Measurements from ENCODE around the gene ACTRT2. TPM values are rescaled to one million over a fixed set of nuclear protein-coding genes. Genes with fewer than 3 reads are reported as not detected.

The ACTRT2 gene
- total and polyA plus RNA-seq, 2 donors: not detected

DNA sequence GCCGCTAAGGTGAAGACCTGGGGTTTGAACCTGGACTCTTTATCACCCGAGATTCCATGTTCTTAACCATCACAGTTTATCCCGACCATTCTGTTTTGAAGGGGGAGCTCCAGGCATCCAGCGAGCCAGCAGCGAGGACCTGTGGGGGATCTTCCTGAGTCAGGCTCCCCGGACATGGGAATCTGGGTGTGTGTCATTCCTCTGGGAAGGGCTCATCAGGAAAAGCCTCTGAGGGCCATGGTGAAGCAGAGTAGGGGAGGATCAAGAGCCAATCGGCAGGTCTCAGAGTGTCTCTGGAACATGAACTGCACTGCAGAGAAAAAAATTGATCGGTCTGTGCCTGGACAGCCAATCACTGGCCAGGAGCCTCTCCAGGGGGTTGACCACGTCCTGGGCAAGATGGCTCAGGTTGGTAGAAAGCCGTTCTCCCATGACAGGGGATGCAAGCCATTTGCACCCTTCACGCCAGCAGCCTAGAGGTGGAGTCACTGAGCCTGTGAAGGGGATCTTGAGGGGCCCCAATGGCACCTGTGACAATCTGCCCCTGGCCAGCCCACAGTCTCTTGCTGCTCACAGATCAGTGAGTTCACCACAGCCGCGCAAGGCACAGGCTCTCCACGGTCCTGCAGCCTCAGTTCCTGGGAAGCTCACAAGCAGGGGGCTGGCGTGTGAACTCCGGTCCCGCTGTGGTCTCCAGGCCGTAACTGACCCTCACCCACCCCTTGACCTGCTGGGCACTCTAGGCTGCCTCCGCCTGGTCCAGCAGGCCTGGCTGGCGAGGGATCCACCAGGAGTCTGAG lies 20.4 kb upstream of the ACTRT2 start:
- H3K27me3 ChIP-seq (ENCODE audit: control insufficient read depth in 2 of 2, insufficient read depth in 1 of 2, low read length in 1 of 2): no peaks in the 10 kb centered on the region
- no peaks in the 10 kb centered on the region for H3K4me1 ChIP-seq (ENCODE audit: control insufficient read depth in 2 of 2, insufficient read depth in 2 of 2, low read length in 2 of 2)
- H3K9me3 ChIP-seq (ENCODE audit: control insufficient read depth in 2 of 2, insufficient read depth in 1 of 2, low read length in 1 of 2): no peaks in the 10 kb centered on the region
- DNase-seq (ENCODE audit: low read depth in 6 of 9, low spot score in 9 of 9): no peak
- H3K4me3 ChIP-seq (ENCODE audit: low read length in 2 of 2): no peak overlapping the region
- H3K27ac ChIP-seq (ENCODE audit: low read depth in 1 of 2, low read length in 1 of 2): no peak overlapping the region
- H3K36me3 ChIP-seq (ENCODE audit: control insufficient read depth in 2 of 2, insufficient read depth in 2 of 2, low read length in 1 of 2): no peaks in the 10 kb centered on the region
- WGBS: 91% methylated on average over 20 of the region's 20 CpGs

DNA sequence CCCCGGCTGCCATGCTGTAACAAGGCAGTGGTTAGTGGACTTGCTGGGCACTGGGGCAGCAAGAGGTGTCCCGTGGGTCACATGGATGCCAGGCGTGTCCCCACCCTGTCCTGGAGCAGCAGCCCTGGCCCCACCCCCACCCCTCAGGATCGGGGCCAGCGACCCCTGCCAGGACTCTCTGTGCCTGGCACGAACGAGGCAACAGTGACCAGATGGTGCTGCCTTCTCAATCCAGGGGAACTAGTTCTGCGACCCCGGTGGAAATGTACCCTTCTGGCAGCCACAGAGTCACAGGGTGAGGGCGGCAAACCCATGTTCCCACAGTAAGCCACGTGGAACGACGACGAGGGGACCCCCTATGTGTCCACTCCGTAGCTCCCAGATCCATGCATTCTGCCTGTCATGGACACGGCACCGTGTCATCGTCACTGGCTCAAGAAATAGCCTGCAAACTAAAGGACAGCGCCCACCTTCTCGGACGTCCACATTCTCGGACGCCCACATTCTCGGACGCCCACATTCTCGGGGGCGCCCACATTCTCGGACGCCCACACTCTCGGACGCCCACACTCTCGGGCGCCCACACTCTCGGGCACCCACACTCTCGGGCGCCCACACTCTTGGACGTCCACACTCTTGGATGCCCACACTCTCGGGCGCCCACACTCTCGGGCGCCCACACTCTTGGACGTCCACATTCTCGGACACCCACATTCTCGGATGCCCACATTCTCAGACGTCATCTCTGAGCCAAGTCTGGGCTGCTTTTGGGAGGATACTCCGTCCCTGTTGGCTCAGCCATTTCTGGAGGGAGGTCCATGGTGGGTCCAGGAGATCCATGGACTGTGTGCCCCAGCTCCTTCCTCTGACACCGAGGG lies 19.6 kb upstream of the ACTRT2 start:
- Histone ChIP-seq H3K27ac (ENCODE audit: low read depth in 1 of 2, low read length in 1 of 2) (no peak overlapping the region), H3K27me3 (ENCODE audit: control insufficient read depth in 2 of 2, insufficient read depth in 1 of 2, low read length in 1 of 2) (no peaks in the 10 kb centered on the region), H3K4me3 (ENCODE audit: low read length in 2 of 2) (no peak overlapping the region), H3K36me3 (ENCODE audit: control insufficient read depth in 2 of 2, insufficient read depth in 2 of 2, low read length in 1 of 2) (no peaks in the 10 kb centered on the region), H3K9me3 (ENCODE audit: control insufficient read depth in 2 of 2, insufficient read depth in 1 of 2, low read length in 1 of 2) (no peaks in the 10 kb centered on the region), H3K4me1 (ENCODE audit: control insufficient read depth in 2 of 2, insufficient read depth in 2 of 2, low read length in 2 of 2) (no peaks in the 10 kb centered on the region)
- DNase-seq (ENCODE audit: low read depth in 6 of 9, low spot score in 9 of 9): no peak
- WGBS: 92% methylated on average over 47 of the region's 47 CpGs

DNA sequence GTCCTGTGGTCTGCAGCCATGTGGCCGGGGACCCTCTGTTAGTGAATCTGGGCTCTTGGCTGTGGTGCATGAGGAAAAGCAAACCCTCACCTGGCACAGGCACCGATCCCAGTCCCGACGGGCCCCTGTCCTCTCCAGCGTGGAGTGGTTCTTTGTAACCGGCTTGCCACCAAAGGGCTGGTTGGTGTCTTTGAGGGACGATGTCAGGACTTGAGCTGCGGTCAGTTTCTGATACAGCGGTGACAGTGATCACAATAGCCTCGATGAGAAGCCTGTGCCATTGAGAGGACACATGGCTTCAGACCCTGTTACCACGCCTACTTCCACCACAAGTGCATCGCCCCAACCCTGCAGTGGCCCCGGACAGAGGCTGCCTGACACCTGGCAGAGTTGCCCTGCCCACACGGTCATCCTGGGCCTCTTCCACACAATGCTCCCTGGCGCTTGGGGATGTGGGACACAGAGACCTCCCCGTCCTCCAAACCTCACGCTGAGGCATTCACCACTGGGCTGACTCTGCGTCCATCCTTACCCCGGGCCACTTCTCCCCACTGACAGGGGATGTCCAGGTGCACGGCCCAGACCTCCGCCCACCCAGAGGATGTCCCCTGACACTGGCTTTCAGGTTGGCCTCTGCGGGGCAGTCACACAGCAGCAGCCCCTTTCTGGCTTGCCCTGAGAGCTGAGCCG lies 18.8 kb upstream of the ACTRT2 start:
- 90% methylated on average over 23 of the region's 23 CpGs for whole genome bisulfite sequencing
- H3K4me1 ChIP-seq (ENCODE audit: control insufficient read depth in 2 of 2, insufficient read depth in 2 of 2, low read length in 2 of 2): no peaks in the 10 kb centered on the region
- H3K4me3 ChIP-seq (ENCODE audit: low read length in 2 of 2): no peak overlapping the region
- H3K27ac ChIP-seq (ENCODE audit: low read depth in 1 of 2, low read length in 1 of 2): no peak overlapping the region
- no peak for DNase-seq (ENCODE audit: low read depth in 6 of 9, low spot score in 9 of 9)
- peaks cover 0 to 3% of the 10 kb centered on the region in 2 donors for H3K9me3 ChIP-seq (ENCODE audit: control insufficient read depth in 2 of 2, insufficient read depth in 1 of 2, low read length in 1 of 2)
- no peaks in the 10 kb centered on the region for H3K27me3 ChIP-seq (ENCODE audit: control insufficient read depth in 2 of 2, insufficient read depth in 1 of 2, low read length in 1 of 2)
- no peaks in the 10 kb centered on the region for H3K36me3 ChIP-seq (ENCODE audit: control insufficient read depth in 2 of 2, insufficient read depth in 2 of 2, low read length in 1 of 2)

DNA sequence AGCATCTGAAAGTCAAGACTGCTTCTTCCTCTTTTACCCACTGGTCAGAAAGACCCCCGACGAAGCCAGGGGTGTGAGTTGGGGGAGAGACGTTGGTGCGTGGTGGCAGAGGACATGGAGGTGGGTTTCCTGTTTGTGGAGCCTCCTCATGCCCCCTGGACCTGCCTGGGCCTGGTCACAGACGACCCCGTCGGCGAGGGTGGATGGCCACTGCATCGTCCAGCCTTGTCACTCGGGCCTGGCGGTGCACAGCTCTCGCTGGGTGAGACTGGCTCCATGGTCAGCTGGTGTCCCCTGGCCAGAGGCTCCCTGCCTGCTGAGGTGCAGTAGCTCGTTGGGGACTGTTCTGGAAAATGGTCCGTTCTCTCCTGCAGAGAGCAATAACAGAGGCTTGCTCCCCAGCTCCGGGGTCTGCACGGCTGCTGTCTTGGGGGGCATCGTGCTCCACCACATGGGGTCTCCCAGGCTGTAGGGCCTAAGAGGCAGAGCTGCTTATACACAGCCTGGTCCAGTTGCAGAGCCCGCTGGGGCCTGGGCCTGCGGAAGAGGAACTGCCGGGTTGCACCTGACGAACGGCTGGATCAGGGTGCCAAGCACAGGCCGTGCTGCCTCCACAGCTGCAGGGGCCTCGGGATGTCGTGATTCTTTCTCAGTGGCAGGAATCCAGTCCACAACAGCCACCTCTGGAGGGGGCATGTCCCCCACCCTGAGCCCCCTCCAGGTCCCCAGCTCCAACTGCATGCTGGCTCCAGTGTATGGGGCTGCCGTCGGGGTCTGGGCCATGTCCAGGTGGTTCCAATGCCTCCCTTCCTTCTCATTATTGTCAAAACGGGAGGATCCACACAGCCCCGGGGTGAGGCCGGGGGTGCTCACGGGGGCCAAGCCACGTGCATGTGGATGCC lies 18.0 kb upstream of the ACTRT2 start:
- Histone ChIP-seq H3K4me1 (ENCODE audit: control insufficient read depth in 2 of 2, insufficient read depth in 2 of 2, low read length in 2 of 2) (no peaks in the 10 kb centered on the region), H3K9me3 (ENCODE audit: control insufficient read depth in 2 of 2, insufficient read depth in 1 of 2, low read length in 1 of 2) (peaks cover 0 to 7% of the 10 kb centered on the region in 2 donors), H3K4me3 (ENCODE audit: low read length in 2 of 2) (no peak overlapping the region), H3K36me3 (ENCODE audit: control insufficient read depth in 2 of 2, insufficient read depth in 2 of 2, low read length in 1 of 2) (no peaks in the 10 kb centered on the region), H3K27ac (ENCODE audit: low read depth in 1 of 2, low read length in 1 of 2) (no peak overlapping the region), H3K27me3 (ENCODE audit: control insufficient read depth in 2 of 2, insufficient read depth in 1 of 2, low read length in 1 of 2) (no peaks in the 10 kb centered on the region)
- DNase-seq (ENCODE audit: low read depth in 6 of 9, low spot score in 9 of 9): no peak
- 85% methylated on average over 32 of the region's 32 CpGs for WGBS

DNA sequence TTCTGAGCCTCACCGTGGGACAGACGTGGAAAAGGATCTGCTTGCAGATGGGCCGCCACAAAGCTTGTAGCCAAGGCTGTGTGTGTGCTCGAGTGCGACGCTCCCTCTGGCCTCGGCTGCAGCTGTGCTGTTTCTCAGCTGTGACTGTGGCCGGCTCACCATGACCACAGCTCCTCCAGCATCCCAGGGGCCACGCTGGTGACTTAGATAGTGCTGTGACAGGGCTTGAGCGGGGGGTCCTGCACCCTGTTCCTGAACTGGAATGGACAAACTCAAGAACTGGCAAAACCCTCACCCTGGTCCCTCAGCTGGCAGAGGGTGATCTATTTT lies 17.4 kb upstream of the ACTRT2 start:
- H3K27ac ChIP-seq (ENCODE audit: low read depth in 1 of 2, low read length in 1 of 2): no peak overlapping the region
- H3K9me3 ChIP-seq (ENCODE audit: control insufficient read depth in 2 of 2, insufficient read depth in 1 of 2, low read length in 1 of 2): peaks cover 0 to 7% of the 10 kb centered on the region in 2 donors
- H3K4me3 ChIP-seq (ENCODE audit: low read length in 2 of 2): no peak overlapping the region
- 93% methylated on average over 10 of the region's 10 CpGs for WGBS
- H3K36me3 ChIP-seq (ENCODE audit: control insufficient read depth in 2 of 2, insufficient read depth in 2 of 2, low read length in 1 of 2): no peaks in the 10 kb centered on the region
- no peaks in the 10 kb centered on the region for H3K4me1 ChIP-seq (ENCODE audit: control insufficient read depth in 2 of 2, insufficient read depth in 2 of 2, low read length in 2 of 2)
- DNase-seq (ENCODE audit: low read depth in 6 of 9, low spot score in 9 of 9): no peak
- H3K27me3 ChIP-seq (ENCODE audit: control insufficient read depth in 2 of 2, insufficient read depth in 1 of 2, low read length in 1 of 2): no peaks in the 10 kb centered on the region

DNA sequence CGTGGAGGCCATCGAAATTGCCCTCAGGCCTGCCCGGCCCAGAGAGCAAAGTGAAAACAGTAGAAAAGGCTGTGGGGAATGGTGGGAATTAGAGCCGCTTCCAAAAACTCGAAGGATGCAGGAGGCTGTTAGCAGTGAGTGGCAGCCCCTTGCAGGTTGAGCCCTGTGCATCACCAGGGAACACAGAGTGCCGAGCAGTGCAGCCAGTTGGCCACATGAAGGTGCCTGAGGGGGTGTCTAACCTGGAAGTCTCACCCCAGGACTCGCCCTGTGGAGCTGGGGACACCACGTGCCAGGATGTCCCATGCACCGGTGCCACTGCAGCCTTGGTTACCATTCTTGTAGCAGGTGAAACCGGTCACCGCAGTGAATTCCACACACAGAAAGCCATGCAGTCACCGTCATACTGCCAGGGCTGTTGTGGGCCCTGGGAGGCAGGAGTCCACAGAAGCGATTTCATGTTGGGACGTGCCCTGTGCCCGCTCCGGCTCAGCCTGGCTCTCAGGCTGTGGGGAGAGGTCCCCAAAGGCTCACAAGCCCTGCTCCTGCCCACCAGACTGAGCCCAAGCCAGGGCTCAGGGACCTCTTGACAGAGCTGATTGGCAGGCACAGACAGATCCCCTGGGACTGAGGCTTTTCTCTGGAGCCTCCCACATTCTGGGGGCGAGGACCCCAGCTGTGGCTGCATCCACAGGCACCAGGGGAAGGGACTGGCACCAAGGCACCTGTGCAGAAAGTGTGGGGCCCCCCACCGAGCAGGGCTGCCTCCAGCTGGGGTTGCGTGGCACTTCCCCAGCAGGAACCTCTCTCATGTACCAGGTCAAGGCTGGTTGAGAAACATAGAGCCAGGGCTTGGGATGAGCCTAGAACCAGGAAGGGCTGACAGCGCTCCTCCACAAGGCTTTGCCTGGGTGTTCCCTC lies 16.7 kb upstream of the ACTRT2 start:
- Histone ChIP-seq H3K27ac (ENCODE audit: low read depth in 1 of 2, low read length in 1 of 2) (no peak overlapping the region), H3K27me3 (ENCODE audit: control insufficient read depth in 2 of 2, insufficient read depth in 1 of 2, low read length in 1 of 2) (no peaks in the 10 kb centered on the region), H3K4me3 (ENCODE audit: low read length in 2 of 2) (no peak overlapping the region), H3K9me3 (ENCODE audit: control insufficient read depth in 2 of 2, insufficient read depth in 1 of 2, low read length in 1 of 2) (peaks cover 0 to 7% of the 10 kb centered on the region in 2 donors), H3K4me1 (ENCODE audit: control insufficient read depth in 2 of 2, insufficient read depth in 2 of 2, low read length in 2 of 2) (no peaks in the 10 kb centered on the region), H3K36me3 (ENCODE audit: control insufficient read depth in 2 of 2, insufficient read depth in 2 of 2, low read length in 1 of 2) (no peaks in the 10 kb centered on the region)
- DNase-seq (ENCODE audit: low read depth in 6 of 9, low spot score in 9 of 9): no peak
- WGBS: 92% methylated on average over 20 of the region's 20 CpGs

DNA sequence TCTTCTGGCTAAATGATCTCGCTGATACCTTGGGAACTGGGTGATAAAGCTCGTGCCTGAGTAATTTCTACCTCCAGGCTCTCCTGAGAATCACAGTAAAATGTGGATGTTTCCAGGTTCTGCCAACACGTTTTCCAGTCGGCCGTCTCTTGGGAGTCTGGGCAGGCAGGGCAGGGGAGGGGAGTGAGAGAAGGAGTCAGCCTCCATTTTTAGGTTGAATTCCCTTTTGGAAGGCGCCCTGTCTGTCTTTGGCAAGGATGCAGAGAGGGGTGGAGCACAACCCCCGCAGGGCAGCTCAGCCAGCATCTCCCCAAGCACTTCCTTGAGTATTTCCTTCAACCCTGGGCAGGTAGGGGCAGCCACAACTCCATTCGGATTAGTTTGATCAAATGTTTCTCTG lies 15.5 kb upstream of the ACTRT2 start:
- H3K36me3 ChIP-seq (ENCODE audit: control insufficient read depth in 2 of 2, insufficient read depth in 2 of 2, low read length in 1 of 2): no peaks in the 10 kb centered on the region
- H3K4me3 ChIP-seq (ENCODE audit: low read length in 2 of 2): no peak overlapping the region
- 89% methylated on average over 8 of the region's 8 CpGs for WGBS
- H3K27me3 ChIP-seq (ENCODE audit: control insufficient read depth in 2 of 2, insufficient read depth in 1 of 2, low read length in 1 of 2): no peaks in the 10 kb centered on the region
- H3K27ac ChIP-seq (ENCODE audit: low read depth in 1 of 2, low read length in 1 of 2): no peak overlapping the region
- no peak for DNase-seq (ENCODE audit: low read depth in 6 of 9, low spot score in 9 of 9)
- peaks cover 0 to 7% of the 10 kb centered on the region in 2 donors for H3K9me3 ChIP-seq (ENCODE audit: control insufficient read depth in 2 of 2, insufficient read depth in 1 of 2, low read length in 1 of 2)
- H3K4me1 ChIP-seq (ENCODE audit: control insufficient read depth in 2 of 2, insufficient read depth in 2 of 2, low read length in 2 of 2): no peaks in the 10 kb centered on the region
